Vagina (tissue), 2 donors: ENCODE measurements around the gene MAP4K2.

ENCODE experiments used
- POLR2AphosphoS5 ChIP-seq, 2 donors: sonication (generic); formaldehyde crosslinking; IDR thresholded peaks; one replicate each; pipeline ENCODE4 v1.9.0; 2017; ENCODE audit warnings: antibody characterized with exemption in 2 of 2, mild to moderate bottlenecking in 2 of 2, low read depth in 1 of 2; ENCODE audit not compliant: insufficient read depth in 1 of 2
- TF ChIP-seq, protein P1 (sequence below), 3 experiments: fragments of 450-650 bp in 2 of 3; fragments of 200-600 bp in 1 of 3; sonication (generic) in 1 of 3; IDR thresholded peaks; one replicate each; pipeline ENCODE4 v1.5.1; 2017 to 2019; ENCODE audit warnings: antibody characterized with exemption in 3 of 3, mild to moderate bottlenecking in 2 of 3, moderate library complexity in 2 of 3

DNA sequence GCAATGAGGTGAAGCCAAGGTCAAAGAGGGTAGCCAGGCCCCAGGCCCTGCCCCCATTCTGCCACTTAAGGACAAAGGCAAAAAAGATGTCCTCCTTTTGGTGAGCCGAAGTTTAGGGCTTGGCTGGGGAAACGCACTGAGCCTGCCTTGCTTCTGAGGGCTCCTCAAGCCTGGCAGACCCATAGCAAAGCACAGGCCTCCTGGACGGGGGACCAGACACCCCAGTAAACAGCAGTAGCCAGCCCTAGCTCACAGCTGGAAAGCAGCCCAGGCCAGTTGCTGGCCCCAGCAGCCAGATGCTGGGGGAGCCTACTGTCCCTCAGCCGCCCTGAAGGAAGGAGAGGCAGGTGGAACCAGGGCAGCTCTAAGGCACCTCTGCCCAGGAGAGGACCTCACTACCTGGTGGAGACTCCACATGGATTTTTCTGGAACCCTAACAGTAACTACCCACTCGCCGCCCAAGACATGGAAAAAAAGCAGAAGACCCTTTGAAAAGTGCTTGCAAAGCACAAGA lies 39.4 kb downstream of the MAP4K2 start:
- TF ChIP-seq, protein P1, sequence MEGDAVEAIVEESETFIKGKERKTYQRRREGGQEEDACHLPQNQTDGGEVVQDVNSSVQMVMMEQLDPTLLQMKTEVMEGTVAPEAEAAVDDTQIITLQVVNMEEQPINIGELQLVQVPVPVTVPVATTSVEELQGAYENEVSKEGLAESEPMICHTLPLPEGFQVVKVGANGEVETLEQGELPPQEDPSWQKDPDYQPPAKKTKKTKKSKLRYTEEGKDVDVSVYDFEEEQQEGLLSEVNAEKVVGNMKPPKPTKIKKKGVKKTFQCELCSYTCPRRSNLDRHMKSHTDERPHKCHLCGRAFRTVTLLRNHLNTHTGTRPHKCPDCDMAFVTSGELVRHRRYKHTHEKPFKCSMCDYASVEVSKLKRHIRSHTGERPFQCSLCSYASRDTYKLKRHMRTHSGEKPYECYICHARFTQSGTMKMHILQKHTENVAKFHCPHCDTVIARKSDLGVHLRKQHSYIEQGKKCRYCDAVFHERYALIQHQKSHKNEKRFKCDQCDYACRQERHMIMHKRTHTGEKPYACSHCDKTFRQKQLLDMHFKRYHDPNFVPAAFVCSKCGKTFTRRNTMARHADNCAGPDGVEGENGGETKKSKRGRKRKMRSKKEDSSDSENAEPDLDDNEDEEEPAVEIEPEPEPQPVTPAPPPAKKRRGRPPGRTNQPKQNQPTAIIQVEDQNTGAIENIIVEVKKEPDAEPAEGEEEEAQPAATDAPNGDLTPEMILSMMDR (IDR thresholded peaks at IDR 0.05), result no peak
- no peak for TF ChIP-seq POLR2AphosphoS5 (IDR thresholded peaks at IDR 0.05; ENCODE audit: insufficient read depth in 1 of 2, low read depth in 1 of 2)
